GM12874 (cell line): ENCODE data around the gene SPATA2L.

Experiments
- CTCF ChIP-seq: IDR thresholded peaks from 2 replicates; pipeline ENCODE4 v1.5.1; 2011; ENCODE audit warnings: low read depth, mild to moderate bottlenecking, control low read depth, low read length, moderate library complexity; ENCODE audit not compliant: insufficient read depth

SPATA2L gene

GRCh38 chr16:89709166-89709565 lies 7.7 kb upstream of the SPATA2L start:
- no peak for TF ChIP-seq CTCF

- no peak for TF ChIP-seq CTCF
These were observed 7.0 kb upstream of the SPATA2L start for GRCh38 chr16:89708481-89708931.

- no peak for TF ChIP-seq CTCF
These were observed 6.2 kb upstream of the SPATA2L start for GRCh38 chr16:89707695-89708094.

- no peak for TF ChIP-seq CTCF
These were observed 5.2 kb upstream of the SPATA2L start for GRCh38 chr16:89706518-89707260.

GRCh38 chr16:89705006-89705405 lies 3.5 kb upstream of the SPATA2L start:
- no peak for TF ChIP-seq CTCF

GRCh38 chr16:89704281-89704680 lies 2.8 kb upstream of the SPATA2L start:
- TF ChIP-seq CTCF = no peak

GRCh38 chr16:89700649-89701424 lies 668 bp downstream of the SPATA2L start:
- peak; percentile 69 for TF ChIP-seq CTCF
